SK-N-SH (cell line): ENCODE measurements around the gene TMEM129.

Source experiments
- EP300 ChIP-seq, 2 experiments: IDR thresholded peaks; 2 replicates each; pipeline versions ENCODE4 v1.4.0 to v1.6.1; 2012; ENCODE audit warnings: borderline replicate concordance in 1 of 2, low read depth in 1 of 2, low read length in 1 of 2
- MAX ChIP-seq: IDR thresholded peaks from 2 replicates; pipeline ENCODE4 v1.4.0; 2012; ENCODE audit warnings: low read depth
- POLR2AphosphoS5 ChIP-seq: IDR thresholded peaks from 2 replicates; pipeline ENCODE4 v1.6.1; 2012; ENCODE audit warnings: low read depth, low read length
- YY1 ChIP-seq: IDR thresholded peaks from 2 replicates; pipeline ENCODE4 v1.4.0; 2012; ENCODE audit warnings: low read depth, mild to moderate bottlenecking
- TF ChIP-seq, protein P1 (sequence below): IDR thresholded peaks from 2 replicates; pipeline ENCODE4 v1.4.0; 2012; ENCODE audit warnings: low read depth, borderline replicate concordance
- TF ChIP-seq, protein P2 (sequence below): fragments of 200-600 bp; sonication (generic); IDR thresholded peaks from 2 replicates; pipeline ENCODE4 v1.6.1; 2017; ENCODE audit warnings: antibody characterized with exemption, mild to moderate bottlenecking, moderate library complexity
- TF ChIP-seq, protein P3 (sequence below): IDR thresholded peaks from 2 replicates; pipeline ENCODE4; 2012

- TF ChIP-seq, protein P1, sequence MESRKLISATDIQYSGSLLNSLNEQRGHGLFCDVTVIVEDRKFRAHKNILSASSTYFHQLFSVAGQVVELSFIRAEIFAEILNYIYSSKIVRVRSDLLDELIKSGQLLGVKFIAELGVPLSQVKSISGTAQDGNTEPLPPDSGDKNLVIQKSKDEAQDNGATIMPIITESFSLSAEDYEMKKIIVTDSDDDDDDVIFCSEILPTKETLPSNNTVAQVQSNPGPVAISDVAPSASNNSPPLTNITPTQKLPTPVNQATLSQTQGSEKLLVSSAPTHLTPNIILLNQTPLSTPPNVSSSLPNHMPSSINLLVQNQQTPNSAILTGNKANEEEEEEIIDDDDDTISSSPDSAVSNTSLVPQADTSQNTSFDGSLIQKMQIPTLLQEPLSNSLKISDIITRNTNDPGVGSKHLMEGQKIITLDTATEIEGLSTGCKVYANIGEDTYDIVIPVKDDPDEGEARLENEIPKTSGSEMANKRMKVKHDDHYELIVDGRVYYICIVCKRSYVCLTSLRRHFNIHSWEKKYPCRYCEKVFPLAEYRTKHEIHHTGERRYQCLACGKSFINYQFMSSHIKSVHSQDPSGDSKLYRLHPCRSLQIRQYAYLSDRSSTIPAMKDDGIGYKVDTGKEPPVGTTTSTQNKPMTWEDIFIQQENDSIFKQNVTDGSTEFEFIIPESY, result no peak
- TF ChIP-seq MAX, result no peak
- TF ChIP-seq, protein P2, sequence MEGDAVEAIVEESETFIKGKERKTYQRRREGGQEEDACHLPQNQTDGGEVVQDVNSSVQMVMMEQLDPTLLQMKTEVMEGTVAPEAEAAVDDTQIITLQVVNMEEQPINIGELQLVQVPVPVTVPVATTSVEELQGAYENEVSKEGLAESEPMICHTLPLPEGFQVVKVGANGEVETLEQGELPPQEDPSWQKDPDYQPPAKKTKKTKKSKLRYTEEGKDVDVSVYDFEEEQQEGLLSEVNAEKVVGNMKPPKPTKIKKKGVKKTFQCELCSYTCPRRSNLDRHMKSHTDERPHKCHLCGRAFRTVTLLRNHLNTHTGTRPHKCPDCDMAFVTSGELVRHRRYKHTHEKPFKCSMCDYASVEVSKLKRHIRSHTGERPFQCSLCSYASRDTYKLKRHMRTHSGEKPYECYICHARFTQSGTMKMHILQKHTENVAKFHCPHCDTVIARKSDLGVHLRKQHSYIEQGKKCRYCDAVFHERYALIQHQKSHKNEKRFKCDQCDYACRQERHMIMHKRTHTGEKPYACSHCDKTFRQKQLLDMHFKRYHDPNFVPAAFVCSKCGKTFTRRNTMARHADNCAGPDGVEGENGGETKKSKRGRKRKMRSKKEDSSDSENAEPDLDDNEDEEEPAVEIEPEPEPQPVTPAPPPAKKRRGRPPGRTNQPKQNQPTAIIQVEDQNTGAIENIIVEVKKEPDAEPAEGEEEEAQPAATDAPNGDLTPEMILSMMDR, result no peak
- TF ChIP-seq EP300 (IDR thresholded peaks at IDR 0.05; ENCODE audit: borderline replicate concordance in 1 of 2, low read depth in 1 of 2, low read length in 1 of 2), result no peak
- TF ChIP-seq YY1, result no peak
- no peak for TF ChIP-seq POLR2AphosphoS5
- TF ChIP-seq, protein P3, sequence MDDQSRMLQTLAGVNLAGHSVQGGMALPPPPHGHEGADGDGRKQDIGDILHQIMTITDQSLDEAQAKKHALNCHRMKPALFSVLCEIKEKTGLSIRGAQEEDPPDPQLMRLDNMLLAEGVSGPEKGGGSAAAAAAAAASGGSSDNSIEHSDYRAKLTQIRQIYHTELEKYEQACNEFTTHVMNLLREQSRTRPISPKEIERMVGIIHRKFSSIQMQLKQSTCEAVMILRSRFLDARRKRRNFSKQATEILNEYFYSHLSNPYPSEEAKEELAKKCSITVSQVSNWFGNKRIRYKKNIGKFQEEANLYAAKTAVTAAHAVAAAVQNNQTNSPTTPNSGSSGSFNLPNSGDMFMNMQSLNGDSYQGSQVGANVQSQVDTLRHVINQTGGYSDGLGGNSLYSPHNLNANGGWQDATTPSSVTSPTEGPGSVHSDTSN, result no peak
Observed at GRCh38 chr4:1759170-1759817, 38.2 kb upstream of the TMEM129 start.
